ENCODE results near the gene ABCC1. TPM values are rescaled to one million over a fixed set of nuclear protein-coding genes. Genes with fewer than 3 reads are reported as not detected.

The ABCC1 gene
- polyA plus RNA-seq, 6 donors from 2014 or later = 2.9 to 9.0 (median 5.3) TPM

GRCh38 chr16:16136588-16136987 lies 187.2 kb downstream of the ABCC1 start:
- no peak for DNase-seq
- ATAC-seq (ENCODE audit: low read depth in 2 of 2) = no peak
- Mint-ChIP-seq H3K27me3 (no peaks in the 10 kb centered on the region), H3K36me3 (peaks cover 32% of the 10 kb centered on the region in 2 donors), H3K27ac (no peak overlapping the region), H3K4me1 (no peaks in the 10 kb centered on the region), H3K4me3 (no peak overlapping the region), H3K9me3 (no peaks in the 10 kb centered on the region)

GRCh38 chr16:16137110-16137509 lies 187.7 kb downstream of the ABCC1 start:
- no peaks in the 10 kb centered on the region for H3K4me1 Mint-ChIP-seq
- H3K9me3 Mint-ChIP-seq = no peaks in the 10 kb centered on the region
- H3K36me3 Mint-ChIP-seq = peaks cover 30 to 32% of the 10 kb centered on the region in 2 donors
- ATAC-seq (ENCODE audit: low read depth in 2 of 2) = no peak
- peak overlapping the region in 1 of 6 donors; percentile 53 for H3K27ac Mint-ChIP-seq
- H3K4me3 Mint-ChIP-seq = no peak overlapping the region
- no peaks in the 10 kb centered on the region for H3K27me3 Mint-ChIP-seq
- no peak for DNase-seq

- Mint-ChIP-seq H3K27me3 (no peaks in the 10 kb centered on the region), H3K4me3 (no peak overlapping the region), H3K4me1 (peaks cover 0 to 2% (median 1%) of the 10 kb centered on the region in 3 donors), H3K9me3 (no peaks in the 10 kb centered on the region), H3K27ac (no peak overlapping the region), H3K36me3 (peaks cover 27 to 28% of the 10 kb centered on the region in 2 donors)
- ATAC-seq (ENCODE audit: low read depth in 2 of 2) = no peak
- DNase-seq = no peak
Observed at GRCh38 chr16:16138034-16138635, 188.7 kb downstream of the ABCC1 start.

- H3K27ac Mint-ChIP-seq = no peak overlapping the region
- H3K9me3 Mint-ChIP-seq = no peaks in the 10 kb centered on the region
- H3K27me3 Mint-ChIP-seq = no peaks in the 10 kb centered on the region
- DNase-seq (no peak), ATAC-seq (ENCODE audit: low read depth in 2 of 2) (no peak)
- H3K4me1 Mint-ChIP-seq = peaks cover 0 to 3% (median 1%) of the 10 kb centered on the region in 3 donors
- H3K36me3 Mint-ChIP-seq = peaks cover 18 to 22% of the 10 kb centered on the region in 2 donors
- H3K4me3 Mint-ChIP-seq = peak overlapping the region in 1 of 8 donors; percentile 5
Observed at GRCh38 chr16:16139061-16139460, 189.6 kb downstream of the ABCC1 start.

GRCh38 chr16:16139806-16140205 lies 190.4 kb downstream of the ABCC1 start:
- Mint-ChIP-seq H3K4me1 (peaks cover 0 to 3% (median 1%) of the 10 kb centered on the region in 3 donors), H3K9me3 (no peaks in the 10 kb centered on the region), H3K36me3 (peaks cover 16 to 18% of the 10 kb centered on the region in 2 donors), H3K27me3 (no peaks in the 10 kb centered on the region), H3K4me3 (no peak overlapping the region), H3K27ac (no peak overlapping the region)
- DNase-seq (no peak), ATAC-seq (ENCODE audit: low read depth in 2 of 2) (no peak)

GRCh38 chr16:16140537-16140936 lies 191.1 kb downstream of the ABCC1 start:
- Mint-ChIP-seq H3K4me1 (peaks cover 1 to 5% (median 3%) of the 10 kb centered on the region in 3 donors), H3K4me3 (no peak overlapping the region), H3K27me3 (no peaks in the 10 kb centered on the region), H3K36me3 (peaks cover 13 to 16% of the 10 kb centered on the region in 2 donors), H3K27ac (no peak overlapping the region), H3K9me3 (no peaks in the 10 kb centered on the region)
- no peak for ATAC-seq (ENCODE audit: low read depth in 2 of 2)
- DNase-seq = no peak

- ATAC-seq (ENCODE audit: low read depth in 2 of 2) = no peak
- H3K27me3 Mint-ChIP-seq = no peaks in the 10 kb centered on the region
- peaks cover 13 to 16% of the 10 kb centered on the region in 2 donors for H3K36me3 Mint-ChIP-seq
- no peak overlapping the region for H3K4me3 Mint-ChIP-seq
- no peak for DNase-seq
- peaks cover 1 to 7% (median 3%) of the 10 kb centered on the region in 3 donors for H3K4me1 Mint-ChIP-seq
- peak overlapping the region in 1 of 6 donors; percentile 49 for H3K27ac Mint-ChIP-seq
- no peaks in the 10 kb centered on the region for H3K9me3 Mint-ChIP-seq
Observed at GRCh38 chr16:16141141-16141540, 191.7 kb downstream of the ABCC1 start.

- peaks cover 13 to 16% of the 10 kb centered on the region in 2 donors for H3K36me3 Mint-ChIP-seq
- H3K27me3 Mint-ChIP-seq = no peaks in the 10 kb centered on the region
- no peaks in the 10 kb centered on the region for H3K9me3 Mint-ChIP-seq
- ATAC-seq (ENCODE audit: low read depth in 2 of 2) (no peak), DNase-seq (no peak)
- peaks cover 1 to 7% (median 3%) of the 10 kb centered on the region in 3 donors for H3K4me1 Mint-ChIP-seq
- H3K27ac Mint-ChIP-seq = no peak overlapping the region
- H3K4me3 Mint-ChIP-seq = no peak overlapping the region
Observed at GRCh38 chr16:16141784-16142396, 192.5 kb downstream of the ABCC1 start.

- DNase-seq (no peak), ATAC-seq (ENCODE audit: low read depth in 2 of 2) (peak in 1 of 2 donors; percentile 30)
- H3K36me3 Mint-ChIP-seq = peaks cover 13 to 16% of the 10 kb centered on the region in 2 donors
Observed at GRCh38 chr16:16143038-16143763, 193.8 kb downstream of the ABCC1 start.

GRCh38 chr16:16143931-16144330 lies 194.5 kb downstream of the ABCC1 start:
- Mint-ChIP-seq H3K27me3 (no peaks in the 10 kb centered on the region), H3K4me1 (peaks cover 1 to 7% (median 3%) of the 10 kb centered on the region in 3 donors), H3K36me3 (peaks cover 12 to 13% of the 10 kb centered on the region in 2 donors), H3K27ac (no peak overlapping the region), H3K9me3 (no peaks in the 10 kb centered on the region), H3K4me3 (no peak overlapping the region)
- no peak for DNase-seq
- no peak for ATAC-seq (ENCODE audit: low read depth in 2 of 2)

More at GRCh38 chr16:16143038-16143763, 193.8 kb downstream of the ABCC1 start:
- H3K27ac Mint-ChIP-seq = peak overlapping the region in 3 of 6 donors; percentile 33 to 65 (median 48)
- H3K4me3 Mint-ChIP-seq = no peak overlapping the region
- H3K9me3 Mint-ChIP-seq = no peaks in the 10 kb centered on the region
- H3K4me1 Mint-ChIP-seq = peaks cover 1 to 7% (median 3%) of the 10 kb centered on the region in 3 donors
- no peaks in the 10 kb centered on the region for H3K27me3 Mint-ChIP-seq

GRCh38 chr16:16144416-16144815 lies 195.0 kb downstream of the ABCC1 start:
- Mint-ChIP-seq H3K27ac (peak overlapping the region in 1 of 6 donors; percentile 26), H3K36me3 (peaks cover 8 to 13% of the 10 kb centered on the region in 2 donors), H3K4me3 (no peak overlapping the region), H3K27me3 (no peaks in the 10 kb centered on the region), H3K4me1 (peaks cover 1 to 7% (median 3%) of the 10 kb centered on the region in 3 donors), H3K9me3 (no peaks in the 10 kb centered on the region)
- DNase-seq = no peak
- ATAC-seq (ENCODE audit: low read depth in 2 of 2) = no peak

- no peaks in the 10 kb centered on the region for H3K27me3 Mint-ChIP-seq
- H3K27ac Mint-ChIP-seq = peak overlapping the region in 1 of 6 donors; percentile 90
- H3K4me1 Mint-ChIP-seq = peaks cover 1 to 7% (median 3%) of the 10 kb centered on the region in 3 donors
- DNase-seq = no peak
- no peaks in the 10 kb centered on the region for H3K9me3 Mint-ChIP-seq
- H3K4me3 Mint-ChIP-seq = no peak overlapping the region
- no peak for ATAC-seq (ENCODE audit: low read depth in 2 of 2)
- H3K36me3 Mint-ChIP-seq = peaks cover 1 to 10% of the 10 kb centered on the region in 2 donors
Observed at GRCh38 chr16:16145286-16145685, 195.9 kb downstream of the ABCC1 start.

- H3K27me3 Mint-ChIP-seq = no peaks in the 10 kb centered on the region
- H3K9me3 Mint-ChIP-seq = no peaks in the 10 kb centered on the region
- H3K27ac Mint-ChIP-seq = no peak overlapping the region
- DNase-seq (no peak), ATAC-seq (ENCODE audit: low read depth in 2 of 2) (no peak)
- peaks cover 1 to 7% (median 3%) of the 10 kb centered on the region in 3 donors for H3K4me1 Mint-ChIP-seq
- H3K36me3 Mint-ChIP-seq = no peaks in the 10 kb centered on the region
- no peak overlapping the region for H3K4me3 Mint-ChIP-seq
Observed at GRCh38 chr16:16146380-16147315, 197.2 kb downstream of the ABCC1 start.
